Upper lobe of left lung (tissue), 4 donors: ENCODE data around the gene SRC.

Source experiments
- EP300 ChIP-seq, 4 donors: sonication (generic); formaldehyde crosslinking; IDR thresholded peaks; one replicate each; pipeline ENCODE4 v1.5.1; 2017; ENCODE audit warnings: antibody characterized with exemption in 4 of 4, control low read depth in 2 of 4
- TF ChIP-seq, protein P1 (sequence below), 6 experiments: fragments of 450-650 bp in 4 of 6; fragments of 200-600 bp in 2 of 6; sonication (generic) in 2 of 6; IDR thresholded peaks; one replicate each; pipeline ENCODE4 v1.5.1; 2016 to 2019; ENCODE audit warnings: antibody characterized with exemption in 6 of 6

DNA sequence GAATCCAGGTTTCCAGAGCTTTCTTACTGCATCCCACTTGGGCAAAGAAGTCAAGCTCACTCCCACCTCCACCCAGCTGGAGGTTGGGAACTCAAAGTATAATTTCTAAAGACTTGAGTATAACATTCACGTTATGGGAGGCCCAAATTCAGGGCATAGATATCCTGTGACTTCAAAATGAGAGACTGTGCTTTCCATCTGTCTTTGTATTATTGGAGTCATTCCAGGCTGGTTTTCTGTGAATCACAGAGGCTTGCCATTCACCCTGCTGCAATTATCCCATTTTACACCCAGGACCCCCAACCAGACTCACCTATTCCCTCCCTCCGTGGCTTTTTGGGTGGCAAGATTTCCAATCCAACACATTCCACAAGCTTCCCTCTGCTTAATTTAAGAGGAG, 19.3 kb upstream of the SRC start:
- TF ChIP-seq, protein P1, sequence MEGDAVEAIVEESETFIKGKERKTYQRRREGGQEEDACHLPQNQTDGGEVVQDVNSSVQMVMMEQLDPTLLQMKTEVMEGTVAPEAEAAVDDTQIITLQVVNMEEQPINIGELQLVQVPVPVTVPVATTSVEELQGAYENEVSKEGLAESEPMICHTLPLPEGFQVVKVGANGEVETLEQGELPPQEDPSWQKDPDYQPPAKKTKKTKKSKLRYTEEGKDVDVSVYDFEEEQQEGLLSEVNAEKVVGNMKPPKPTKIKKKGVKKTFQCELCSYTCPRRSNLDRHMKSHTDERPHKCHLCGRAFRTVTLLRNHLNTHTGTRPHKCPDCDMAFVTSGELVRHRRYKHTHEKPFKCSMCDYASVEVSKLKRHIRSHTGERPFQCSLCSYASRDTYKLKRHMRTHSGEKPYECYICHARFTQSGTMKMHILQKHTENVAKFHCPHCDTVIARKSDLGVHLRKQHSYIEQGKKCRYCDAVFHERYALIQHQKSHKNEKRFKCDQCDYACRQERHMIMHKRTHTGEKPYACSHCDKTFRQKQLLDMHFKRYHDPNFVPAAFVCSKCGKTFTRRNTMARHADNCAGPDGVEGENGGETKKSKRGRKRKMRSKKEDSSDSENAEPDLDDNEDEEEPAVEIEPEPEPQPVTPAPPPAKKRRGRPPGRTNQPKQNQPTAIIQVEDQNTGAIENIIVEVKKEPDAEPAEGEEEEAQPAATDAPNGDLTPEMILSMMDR (IDR thresholded peaks at IDR 0.05): no peak
- no peak for TF ChIP-seq EP300 (IDR thresholded peaks at IDR 0.05)
